Naive thymus-derived CD4-positive, alpha-beta T cell (primary cell): ENCODE data around the gene ZNF878. TPM values are rescaled to one million over a fixed set of nuclear protein-coding genes. Genes with fewer than 3 reads are reported as not detected.
"Not testable (repeated sequence)": the region's sequence is repeated elsewhere in the genome, so short reads cannot be mapped to it uniquely, and the experiment has no call there.

ENCODE experiments used
- ATAC-seq: fragments of 150-1000 bp; cut with Tn5 transposase; 2 replicates; pipeline ENCODE4 v1.10.0; 2021; ENCODE audit warnings: mild to moderate bottlenecking, moderate library complexity
- CTCF ChIA-PET: fragments of 350-600 bp; sonication (Branson Sonifier 250); formaldehyde crosslinking; loops from one replicate; lab custom pipeline; 2021; ENCODE audit warnings: antibody characterized with exemption; lab: Charles Lee
- POLR2A ChIA-PET: fragments of 350-600 bp; sonication (Branson Sonifier 250); formaldehyde crosslinking; loops from one replicate; lab custom pipeline; 2021; ENCODE audit warnings: antibody characterized with exemption, inconsistent platforms; lab: Charles Lee
- DNase-seq, 9 donors: peaks; one replicate each; pipeline versions ENCODE4 v3.0.0 to v3.0.0-alpha.2; 2020 to 2022; ENCODE audit warnings: mixed read lengths in 1 of 9
- H3K27ac ChIP-seq: one replicate; pipeline ENCODE4 v1.7.0; 2013; ENCODE audit warnings: mild to moderate bottlenecking, low read depth, low read length, moderate library complexity
- H3K27me3 ChIP-seq, 2 donors: one replicate each; pipeline ENCODE4 v1.7.0; 2013; ENCODE audit warnings: low read length in 2 of 2, mild to moderate bottlenecking in 2 of 2, moderate library complexity in 2 of 2; ENCODE audit not compliant: control insufficient read depth in 2 of 2, insufficient read depth in 2 of 2
- H3K36me3 ChIP-seq, 3 experiments: 1 replicate in 2 of 3; 2 replicates in 1 of 3; pipeline ENCODE4 v1.7.0; 2013; ENCODE audit warnings: low read length in 3 of 3, mild to moderate bottlenecking in 3 of 3, moderate library complexity in 1 of 3; ENCODE audit not compliant: insufficient read depth in 3 of 3, control insufficient read depth in 2 of 3
- H3K4me1 ChIP-seq, 2 donors: one replicate each; pipeline ENCODE4 v1.7.0; 2013; ENCODE audit warnings: low read length in 2 of 2, mild to moderate bottlenecking in 2 of 2, moderate library complexity in 1 of 2; ENCODE audit not compliant: control insufficient read depth in 2 of 2, insufficient read depth in 2 of 2
- H3K4me3 ChIP-seq: 2 replicates; pipeline ENCODE4 v1.7.0; 2013; ENCODE audit warnings: mild to moderate bottlenecking, low read length
- H3K9me3 ChIP-seq, 3 experiments: 1 replicate in 2 of 3; 2 replicates in 1 of 3; pipeline ENCODE4 v1.7.0; 2013; ENCODE audit warnings: low read length in 3 of 3; ENCODE audit not compliant: control insufficient read depth in 2 of 3
- H3K27ac Mint-ChIP-seq, 9 donors: one replicate each; pipeline ENCODE4 v1.8.0; 2020 to 2022; ENCODE audit warnings: mixed read lengths in 9 of 9, mild to moderate bottlenecking in 8 of 9, moderate library complexity in 5 of 9, inconsistent platforms in 2 of 9
- H3K27me3 Mint-ChIP-seq, 5 donors: one replicate each; pipeline ENCODE4 v1.8.0; 2021 to 2022; ENCODE audit warnings: mixed read lengths in 5 of 5, mild to moderate bottlenecking in 1 of 5
- H3K36me3 Mint-ChIP-seq, 5 donors: one replicate each; pipeline ENCODE4 v1.8.0; 2020 to 2022; ENCODE audit warnings: mixed read lengths in 5 of 5, mild to moderate bottlenecking in 3 of 5, inconsistent platforms in 1 of 5
- H3K4me1 Mint-ChIP-seq, 7 donors: one replicate each; pipeline ENCODE4 v1.8.0; 2020 to 2022; ENCODE audit warnings: mixed read lengths in 7 of 7, mild to moderate bottlenecking in 3 of 7, inconsistent platforms in 1 of 7
- H3K4me3 Mint-ChIP-seq, 10 donors: one replicate each; pipeline ENCODE4 v1.8.0; 2020 to 2022; ENCODE audit warnings: mild to moderate bottlenecking in 10 of 10, mixed read lengths in 10 of 10, moderate library complexity in 6 of 10, inconsistent platforms in 2 of 10
- H3K9me3 Mint-ChIP-seq, 11 donors: one replicate each; pipeline ENCODE4 v1.8.0; 2020 to 2022; ENCODE audit warnings: mixed read lengths in 11 of 11, mild to moderate bottlenecking in 4 of 11, inconsistent platforms in 1 of 11, moderate library complexity in 1 of 11
- intact Hi-C, 2 donors: fragments of 100-400 bp; cut with micrococcal nuclease; formaldehyde crosslinking; loops; one replicate each; pipeline ENCODE4 v1.15.1; 2023
- polyA plus RNA-seq, 2 donors: library from polyadenylated mRNA; unstranded; fragments of 300-500 nt; fragmentation: Illumina TruSeq; gene quantifications; one replicate each; pipeline ENCODE4 v1.2.3, GENCODE V29; 2021
- total RNA-seq, 6 experiments: library from RNA in 5 of 6; stranded (reverse) in 5 of 6; gene quantifications; 1 replicate in 5 of 6; 2 replicates in 1 of 6; pipeline ENCODE4 v1.2.3 and lab custom pipeline; 2021 to 2026

ZNF878 gene
- total and polyA plus RNA-seq, 7 experiments from 2014 or later = not detected

DNA sequence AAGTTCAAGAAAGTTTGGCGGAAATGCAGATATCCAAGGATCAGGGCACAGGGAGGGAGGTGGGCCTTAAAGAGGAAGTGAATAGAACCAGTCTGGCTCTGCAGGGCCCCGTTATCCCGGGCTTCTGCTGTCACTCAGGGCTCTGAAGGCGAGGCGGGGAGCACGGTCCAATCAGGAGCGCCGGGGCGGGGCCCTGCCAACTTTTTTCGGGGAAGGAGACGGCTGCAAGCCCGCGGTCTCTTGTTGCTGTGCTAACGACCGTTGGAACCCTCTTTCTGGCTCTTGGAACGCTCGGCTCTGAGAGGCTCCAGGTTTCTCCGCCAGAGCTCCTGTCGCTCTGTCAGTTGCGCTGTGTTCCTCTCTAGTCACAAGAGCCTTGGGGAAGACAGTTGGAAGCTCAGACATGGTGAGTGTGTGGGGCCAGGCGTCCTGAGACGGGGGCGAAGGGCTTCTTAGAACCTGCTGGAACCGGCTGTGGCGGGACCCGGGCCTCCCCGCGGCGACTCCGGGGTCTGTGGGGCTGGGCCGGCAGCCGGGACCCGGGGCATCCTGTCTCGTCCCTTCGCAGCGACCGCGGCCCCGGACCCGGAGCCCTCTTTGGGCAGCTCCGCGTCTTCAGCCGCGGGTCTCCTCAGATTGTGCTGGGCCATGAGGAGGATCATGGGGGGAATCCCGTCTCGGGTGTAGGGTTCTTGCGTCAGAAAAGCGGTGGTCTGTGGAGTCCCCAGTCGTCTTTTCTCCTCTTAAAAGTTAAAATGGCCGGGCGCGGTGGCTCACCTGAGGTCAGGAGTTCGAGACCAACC lies 39.5 kb upstream of the ZNF878 start:
- ChIA-PET CTCF (interaction anchor here (0.8 to 2.4 kb wide), 3 partner anchors 49 to 169 kb away, joined by 3 to 9 read pairs (median 6); partner anchors contain the start of gene ZNF136), POLR2A (no interaction called here)
- Histone ChIP-seq H3K27ac (peak overlapping the region; percentile 35), H3K9me3 (no peaks in the 10 kb centered on the region), H3K4me1 (peaks cover 0 to 5% of the 10 kb centered on the region in 2 donors), H3K36me3 (no peaks in the 10 kb centered on the region), H3K27me3 (no peaks in the 10 kb centered on the region), H3K4me3 (peak overlapping the region; percentile 45)
- intact Hi-C loops = loop anchor here in 1 of 2 donors (1.0 kb wide), 1 partner anchor 48 kb away; the partner anchor contains the start of gene ZNF20
- DNase-seq (peak in 8 of 9 donors; percentile 11 to 63 (median 22)), ATAC-seq (peak; percentile 82)
- Mint-ChIP-seq H3K9me3 (peaks cover 0 to 21% (median 3%) of the 10 kb centered on the region in 11 donors), H3K27ac (peak overlapping the region in 6 of 9 donors; percentile 31 to 85 (median 64)), H3K4me1 (peaks cover 5 to 19% (median 8%) of the 10 kb centered on the region in 7 donors), H3K36me3 (peaks cover 10 to 28% (median 18%) of the 10 kb centered on the region in 5 donors), H3K4me3 (peak overlapping the region; percentile 72 to 88 (median 82)), H3K27me3 (peaks cover 0 to 17% (median 4%) of the 10 kb centered on the region in 5 donors)

DNA sequence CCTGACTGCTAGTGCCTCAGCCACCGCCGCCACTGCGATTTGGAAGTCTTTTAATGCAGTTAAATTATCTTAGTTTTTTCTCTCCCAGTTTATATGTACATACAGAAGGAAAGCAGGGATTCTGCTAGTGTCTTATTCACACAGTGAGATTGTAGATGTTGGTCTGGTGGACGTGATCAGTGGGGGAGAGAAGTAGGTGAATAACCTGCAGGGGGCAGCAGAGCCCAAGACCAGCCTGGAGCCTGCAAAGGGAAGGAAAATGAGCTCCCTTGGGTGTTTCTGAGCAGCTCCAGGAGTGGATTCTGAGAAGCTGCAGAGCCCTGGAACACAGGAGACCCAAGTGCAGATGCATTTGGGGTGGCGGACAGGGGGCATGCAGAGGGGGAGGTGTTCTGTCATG lies 38.0 kb upstream of the ZNF878 start:
- ATAC-seq = peak; percentile 76
- Mint-ChIP-seq H3K4me3 (peak overlapping the region in 9 of 10 donors; percentile 5 to 82 (median 40)), H3K36me3 (peaks cover 10 to 26% (median 13%) of the 10 kb centered on the region in 5 donors), H3K9me3 (peaks cover 0 to 21% (median 4%) of the 10 kb centered on the region in 11 donors), H3K27ac (peak overlapping the region in 1 of 9 donors; percentile 40), H3K27me3 (peaks cover 0 to 15% (median 4%) of the 10 kb centered on the region in 5 donors), H3K4me1 (peaks cover 0 to 19% (median 8%) of the 10 kb centered on the region in 7 donors)
- intact Hi-C loops = loop anchor here (1.0 kb wide), 2 partner anchors 50 to 168 kb away; no protein-coding TSS in a partner anchor
- DNase-seq = peak; percentile 18 to 59 (median 41)
- no peaks in the 10 kb centered on the region for H3K27me3 ChIP-seq
- H3K4me1 ChIP-seq = peaks cover 0 to 5% of the 10 kb centered on the region in 2 donors
- no peaks in the 10 kb centered on the region for H3K9me3 ChIP-seq
- H3K4me3 ChIP-seq = no peak overlapping the region
- ChIA-PET CTCF (interaction anchor here (0.5 to 2.4 kb wide), 5 partner anchors 47 to 281 kb away, joined by 3 to 9 read pairs (median 3); no protein-coding TSS in a partner anchor), POLR2A (no interaction called here)
- H3K27ac ChIP-seq = no peak overlapping the region
- no peaks in the 10 kb centered on the region for H3K36me3 ChIP-seq

DNA sequence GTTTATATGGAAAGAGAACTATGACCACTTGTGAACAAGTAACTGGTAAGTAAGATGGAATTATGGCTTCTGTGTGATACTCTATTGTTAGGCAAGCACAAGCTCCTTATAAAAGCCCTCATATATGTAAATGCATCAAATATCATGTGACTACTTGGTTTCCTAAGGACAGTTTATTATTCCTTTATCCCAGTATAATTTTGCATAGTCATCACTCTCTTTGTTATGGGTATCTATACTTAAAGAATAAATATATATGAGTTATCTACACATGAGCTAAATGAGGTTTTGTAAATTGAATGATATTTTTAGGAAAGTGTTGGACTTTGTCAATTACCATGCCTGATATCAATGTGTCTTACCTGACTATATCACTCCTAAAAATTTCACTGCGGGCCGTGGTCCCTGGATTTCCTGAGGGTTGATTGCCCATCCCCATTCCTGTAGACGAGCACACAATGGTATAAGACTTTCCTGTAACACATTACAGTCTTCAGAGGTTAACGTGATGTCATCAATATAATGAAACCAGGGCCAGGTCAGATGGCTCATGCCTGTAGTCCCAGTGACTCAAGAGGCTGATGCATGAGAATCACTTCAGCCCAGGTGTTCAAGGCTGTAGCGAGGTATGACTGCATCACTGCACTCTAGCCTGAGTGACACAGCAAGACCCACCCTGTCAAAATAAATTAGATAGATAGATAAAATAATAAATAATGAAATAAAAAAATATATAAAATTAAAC lies 32.5 kb upstream of the ZNF878 start:
- DNase-seq (no peak), ATAC-seq (no peak)
- intact Hi-C loops = no loop called here
- Mint-ChIP-seq H3K27me3 (no peaks in the 10 kb centered on the region), H3K4me1 (no peaks in the 10 kb centered on the region), H3K4me3 (no peak overlapping the region), H3K9me3 (peaks cover 0 to 60% (median 27%) of the 10 kb centered on the region in 11 donors), H3K36me3 (peaks cover 8 to 21% (median 14%) of the 10 kb centered on the region in 5 donors), H3K27ac (peak overlapping the region in 1 of 9 donors; percentile 14)
- H3K36me3 ChIP-seq = no peaks in the 10 kb centered on the region
- H3K27ac ChIP-seq = no peak overlapping the region
- H3K4me3 ChIP-seq = no peak overlapping the region
- no peaks in the 10 kb centered on the region for H3K27me3 ChIP-seq
- H3K4me1 ChIP-seq = no peaks in the 10 kb centered on the region
- ChIA-PET POLR2A (no interaction called here), CTCF (interaction anchor here (1.6 kb wide), 1 partner anchor 26 kb away, joined by 8 read pairs; no protein-coding TSS in a partner anchor)
- H3K9me3 ChIP-seq = peaks cover 0 to 27% (median 5%) of the 10 kb centered on the region in 3 experiments

GRCh38 chr19:12083336-12083735 lies 30.6 kb upstream of the ZNF878 start:
- H3K4me3 Mint-ChIP-seq, H3K4me1 Mint-ChIP-seq, ATAC-seq, H3K36me3 ChIP-seq, H3K4me1 ChIP-seq, H3K4me3 ChIP-seq, POLR2A ChIA-PET, H3K27me3 Mint-ChIP-seq, DNase-seq, CTCF ChIA-PET, intact Hi-C loops, H3K27ac ChIP-seq, H3K27me3 ChIP-seq, H3K27ac Mint-ChIP-seq: not testable (repeated sequence)
- H3K9me3 ChIP-seq = peaks cover 0 to 46% (median 5%) of the 10 kb centered on the region in 3 experiments
- peaks cover 0 to 79% (median 36%) of the 10 kb centered on the region in 11 donors for H3K9me3 Mint-ChIP-seq
- peaks cover 6 to 21% (median 19%) of the 10 kb centered on the region in 5 donors for H3K36me3 Mint-ChIP-seq

DNA sequence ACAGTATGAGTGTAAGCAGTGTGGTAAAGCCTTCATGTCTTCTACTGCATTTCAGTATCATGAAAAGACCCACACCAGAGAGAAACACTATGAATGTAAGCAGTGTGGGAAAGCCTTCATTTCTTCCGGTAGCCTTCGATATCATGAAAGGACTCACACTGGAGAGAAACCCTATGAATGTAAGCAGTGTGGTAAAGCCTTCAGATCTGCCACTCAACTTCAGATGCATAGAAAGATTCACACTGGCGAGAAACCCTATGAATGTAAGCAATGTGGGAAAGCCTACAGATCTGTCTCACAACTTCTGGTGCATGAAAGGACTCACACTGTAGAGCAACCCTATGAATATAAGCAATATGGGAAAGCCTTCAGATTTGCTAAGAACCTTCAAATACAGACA lies 24.6 kb upstream of the ZNF878 start:
- peaks cover 4 to 40% (median 32%) of the 10 kb centered on the region in 3 experiments for H3K36me3 ChIP-seq
- H3K4me1 ChIP-seq = no peaks in the 10 kb centered on the region
- Mint-ChIP-seq H3K4me1 (no peaks in the 10 kb centered on the region), H3K27me3 (no peaks in the 10 kb centered on the region), H3K4me3 (no peak overlapping the region), H3K27ac (no peak overlapping the region), H3K36me3 (peaks cover 25 to 59% (median 53%) of the 10 kb centered on the region in 5 donors), H3K9me3 (peaks cover 6 to 99% (median 71%) of the 10 kb centered on the region in 11 donors)
- no peaks in the 10 kb centered on the region for H3K27me3 ChIP-seq
- peaks cover 13 to 85% (median 38%) of the 10 kb centered on the region in 3 experiments for H3K9me3 ChIP-seq
- no peak overlapping the region for H3K4me3 ChIP-seq
- ATAC-seq (no peak), DNase-seq (no peak)
- CTCF ChIA-PET = no interaction called here
- intact Hi-C loops = no loop called here
- POLR2A ChIA-PET = no interaction called here
- no peak overlapping the region for H3K27ac ChIP-seq

GRCh38 chr19:12076331-12076730 lies 23.6 kb upstream of the ZNF878 start:
- H3K27me3 ChIP-seq, H3K4me1 Mint-ChIP-seq, H3K27ac ChIP-seq, POLR2A ChIA-PET, H3K4me1 ChIP-seq, ATAC-seq, DNase-seq, H3K27ac Mint-ChIP-seq, CTCF ChIA-PET, H3K27me3 Mint-ChIP-seq, intact Hi-C loops: not testable (repeated sequence)
- peaks cover 13 to 96% (median 38%) of the 10 kb centered on the region in 3 experiments for H3K9me3 ChIP-seq
- Mint-ChIP-seq H3K36me3 (peaks cover 25 to 60% (median 53%) of the 10 kb centered on the region in 5 donors), H3K4me3 (peak overlapping the region in 2 of 10 donors; percentile 6 to 11), H3K9me3 (peaks cover 6 to 100% (median 71%) of the 10 kb centered on the region in 11 donors)
- H3K36me3 ChIP-seq = peaks cover 4 to 40% (median 32%) of the 10 kb centered on the region in 3 experiments
- peak overlapping the region; percentile 23 for H3K4me3 ChIP-seq
